ENCODE data around the gene TIAM1.

DNA sequence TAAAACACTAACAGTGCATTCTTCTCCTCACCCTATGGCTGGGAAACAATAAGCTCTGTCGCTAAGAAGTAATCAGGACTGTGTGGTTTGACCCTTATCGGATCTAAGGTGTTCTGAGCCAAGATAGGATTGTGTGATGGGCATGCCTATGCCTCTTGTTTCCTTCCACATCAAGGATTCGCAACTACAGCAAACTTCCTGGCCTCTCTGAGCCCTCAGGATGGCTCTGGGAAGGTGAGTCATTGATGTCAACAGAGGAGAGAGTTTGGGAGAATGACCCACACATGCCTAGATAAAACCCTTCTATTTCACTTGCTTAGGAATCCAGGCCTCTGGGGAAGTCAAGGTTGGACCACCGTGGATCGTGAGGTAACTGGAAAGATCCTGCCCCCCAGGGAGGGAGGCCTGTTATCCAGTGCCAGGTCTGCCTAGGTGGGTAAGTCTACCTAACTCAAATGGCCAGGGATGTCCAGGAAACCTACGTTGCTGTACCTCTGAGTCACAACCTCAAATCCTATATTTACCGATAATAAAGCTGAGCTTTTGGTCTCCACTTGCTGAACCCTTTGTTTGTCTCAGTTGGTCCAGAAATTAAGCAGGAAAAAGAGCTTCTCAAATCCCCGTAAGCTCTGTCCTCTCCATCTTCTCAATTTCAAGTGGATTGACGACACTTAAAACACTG, 27.4 kb downstream of the TIAM1 start:
- no peak for TF ChIP-seq EZH2phosphoT487 (IDR thresholded peaks at IDR 0.05; ENCODE audit: insufficient read depth, low read depth)
- no peak for TF ChIP-seq EZH2 (IDR thresholded peaks at IDR 0.05; ENCODE audit: insufficient read depth, poor library complexity, severe bottlenecking)

Measured in GM23248 (cell line).